GM12872 (cell line): ENCODE measurements around the gene ANKH.

Source experiments
- CTCF ChIP-seq: IDR thresholded peaks from 3 replicates; pipeline ENCODE4 v1.5.1; 2011; ENCODE audit warnings: low read depth, mild to moderate bottlenecking, low read length, moderate library complexity; ENCODE audit not compliant: insufficient read depth

Gene ANKH

DNA sequence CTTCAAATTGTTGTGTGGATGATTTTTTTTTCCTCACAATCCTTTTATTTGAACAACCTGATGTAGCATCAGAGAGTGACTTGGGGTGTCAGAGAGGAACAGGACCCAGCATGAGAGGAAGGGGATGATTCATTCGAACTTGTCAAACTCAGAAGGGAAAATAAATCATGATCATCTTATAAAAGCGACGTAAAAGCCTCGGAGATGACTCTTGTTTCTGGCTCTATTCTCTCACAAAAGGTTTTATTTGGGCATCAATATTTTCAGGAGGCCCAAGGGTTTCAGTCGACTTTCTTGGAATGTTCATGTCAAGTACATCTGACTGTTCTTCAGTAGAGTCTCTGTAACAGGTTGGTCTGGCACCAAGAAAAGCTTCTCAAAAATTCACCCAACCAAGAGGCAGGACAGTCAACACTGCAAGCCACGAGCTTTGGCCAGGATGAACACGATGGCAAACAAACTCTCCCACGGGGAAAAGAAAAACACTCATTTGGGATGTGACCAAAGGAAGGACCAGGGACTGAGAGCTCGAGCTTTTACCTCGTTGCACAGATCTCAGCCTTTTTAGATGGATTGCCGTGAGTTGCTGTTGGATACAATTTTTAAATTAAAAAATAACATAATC lies 55.1 kb downstream of the ANKH start:
- no peak for TF ChIP-seq CTCF

- no peak for TF ChIP-seq CTCF
Measured at GRCh38 chr5:14813747-14814146, 57.8 kb downstream of the ANKH start.

- TF ChIP-seq CTCF, result no peak
Measured at GRCh38 chr5:14812166-14812565, 59.4 kb downstream of the ANKH start.

DNA sequence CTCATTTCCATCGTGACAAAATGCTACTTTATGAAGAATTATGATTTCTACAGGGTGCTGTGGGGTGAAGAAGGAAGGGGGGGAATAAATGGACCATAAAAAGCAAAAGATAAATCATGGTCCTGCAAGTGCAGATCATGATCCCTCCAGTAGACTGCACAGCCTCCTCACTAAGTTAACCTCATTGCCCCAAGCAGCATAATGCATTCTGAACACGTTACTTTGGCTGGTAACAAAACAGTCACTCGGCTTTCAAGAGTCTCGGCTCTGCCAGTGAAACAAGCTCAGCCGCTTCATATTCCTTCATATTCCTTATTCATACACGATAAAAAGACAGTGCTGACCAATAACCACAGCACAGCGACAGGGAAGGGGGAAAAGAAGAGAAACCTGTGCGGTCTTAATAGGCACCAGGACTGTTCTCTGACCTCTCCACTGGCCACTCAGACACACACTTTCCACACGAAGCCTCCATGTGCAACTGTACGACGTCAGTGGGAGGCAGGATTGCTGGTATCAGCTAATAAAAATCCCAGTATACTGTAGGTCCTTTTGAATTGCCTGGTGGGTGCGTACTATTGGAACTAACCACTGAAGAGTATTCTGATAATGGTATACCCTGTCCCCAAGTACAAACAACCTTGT lies 60.5 kb downstream of the ANKH start:
- no peak for TF ChIP-seq CTCF

DNA sequence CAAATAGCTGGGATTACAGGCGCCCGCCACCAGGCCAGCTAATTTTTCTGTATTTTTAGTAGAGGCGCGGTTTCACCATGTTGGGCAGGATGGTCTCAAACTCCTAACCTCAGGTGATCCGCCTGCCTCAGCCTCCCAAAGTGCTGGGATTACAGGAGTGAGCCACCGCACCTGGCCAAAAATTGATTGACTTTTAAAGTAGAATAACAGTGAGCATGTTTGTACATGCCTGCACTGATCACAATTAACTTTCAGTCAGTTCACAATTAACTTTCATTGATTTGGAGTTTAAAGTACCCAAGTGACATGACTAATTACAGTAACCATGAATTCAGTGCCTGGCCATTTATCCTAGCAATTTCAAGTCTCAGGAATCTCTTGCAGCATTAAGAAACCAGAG lies 61.3 kb downstream of the ANKH start:
- TF ChIP-seq CTCF, result no peak

GRCh38 chr5:14809369-14810155 lies 62.0 kb downstream of the ANKH start:
- TF ChIP-seq CTCF, result no peak

- TF ChIP-seq CTCF, result no peak
Measured at GRCh38 chr5:14807471-14807870, 64.1 kb downstream of the ANKH start.
